Stimulated activated CD4-positive, alpha-beta T cell treated with anti-CD3 and anti-CD28 coated beads, Interleukin-15, amount 100 ng/mL, for 48 hours (primary cell): Measurements from ENCODE around the gene GP5.

ENCODE experiments used
- DNase-seq, 2 donors: peaks; one replicate each; pipeline ENCODE4 v3.0.0-alpha.2; 2020; ENCODE audit warnings: low read depth in 2 of 2

The GP5 gene

GRCh38 chr3:194399166-194399565 is at the start of gene GP5:
TSS of gene GP5 (minus strand) at chr3:194399266. CDS start at chr3:194398282, 984 bp downstream.
- no peak for DNase-seq

- no peak for DNase-seq
These were observed 48.6 kb upstream of the GP5 start for GRCh38 chr3:194447657-194448056.

- no peak for DNase-seq
These were observed 48.1 kb upstream of the GP5 start for GRCh38 chr3:194447161-194447560.

GRCh38 chr3:194446754-194447153 is 47.7 kb upstream of the GP5 start:
- no peak for DNase-seq

- DNase-seq: no peak
These were observed 47.1 kb upstream of the GP5 start for GRCh38 chr3:194446172-194446571.

GRCh38 chr3:194443901-194444300 is 44.8 kb upstream of the GP5 start:
- DNase-seq: no peak

GRCh38 chr3:194440756-194441155 is 41.7 kb upstream of the GP5 start:
- no peak for DNase-seq

- DNase-seq: no peak
These were observed 41.0 kb upstream of the GP5 start for GRCh38 chr3:194439881-194440550.

- DNase-seq: no peak
These were observed 35.4 kb upstream of the GP5 start for GRCh38 chr3:194434503-194434902.

- DNase-seq: no peak
These were observed 32.5 kb upstream of the GP5 start for GRCh38 chr3:194431554-194431953.

- no peak for DNase-seq
These were observed 26.3 kb upstream of the GP5 start for GRCh38 chr3:194425399-194425798.

- DNase-seq: no peak
These were observed 25.9 kb upstream of the GP5 start for GRCh38 chr3:194424953-194425352.

- DNase-seq: no peak
These were observed 25.3 kb upstream of the GP5 start for GRCh38 chr3:194424373-194424772.

GRCh38 chr3:194423317-194423716 is 24.3 kb upstream of the GP5 start:
- DNase-seq: no peak

- DNase-seq: no peak
These were observed 23.1 kb upstream of the GP5 start for GRCh38 chr3:194422188-194422587.

- DNase-seq: no peak
These were observed 19.6 kb upstream of the GP5 start for GRCh38 chr3:194418671-194419070.

GRCh38 chr3:194407423-194407822 is 8.4 kb upstream of the GP5 start:
- DNase-seq: no peak

GRCh38 chr3:194405766-194406165 is 6.7 kb upstream of the GP5 start:
- no peak for DNase-seq

- no peak for DNase-seq
These were observed 5.5 kb upstream of the GP5 start for GRCh38 chr3:194404365-194405140.

GRCh38 chr3:194401868-194402329 is 2.8 kb upstream of the GP5 start:
- DNase-seq: no peak

GRCh38 chr3:194401346-194401745 is 2.3 kb upstream of the GP5 start:
- no peak for DNase-seq

GRCh38 chr3:194399874-194400411 is 877 bp upstream of the GP5 start:
- DNase-seq: no peak

- no peak for DNase-seq
These were observed 1.2 kb downstream of the GP5 start for GRCh38 chr3:194397757-194398312.
